A673 (cell line): ENCODE data around the gene SGCA. TPM values are rescaled to one million over a fixed set of nuclear protein-coding genes. Genes with fewer than 3 reads are reported as not detected.

Source experiments
- BruUV-seq: library from RNA; stranded (reverse); fragments of 400-500 nt; replicated peaks from 2 replicates; lab custom pipeline; 2021; lab: Mats Ljungman, UMichigan
- CTCF ChIA-PET: fragments of 300-600 bp; sonication (Branson Sonifier 250); formaldehyde crosslinking; loops from one replicate; lab custom pipeline; 2022; ENCODE audit warnings: antibody characterized with exemption; lab: Charles Lee
- POLR2A ChIA-PET: fragments of 300-600 bp; sonication (Branson Sonifier 250); formaldehyde crosslinking; loops from one replicate; lab custom pipeline; 2022; ENCODE audit warnings: antibody characterized with exemption; ENCODE audit not compliant: low non-redundant PET; lab: Charles Lee
- DNase-seq: peaks from one replicate; pipeline ENCODE4 v3.0.0-alpha.2; 2015; ENCODE audit warnings: low spot score
- H3K27ac ChIP-seq: fragments of 200-600 bp; sonication (generic); 2 replicates; pipeline ENCODE4 v1.5.1; 2016; ENCODE audit warnings: mixed run types, low read depth, mild to moderate bottlenecking, mixed read lengths, antibody characterized with exemption, low read length; ENCODE audit not compliant: poor library complexity, severe bottlenecking
- H3K27me3 ChIP-seq: fragments of 200-600 bp; sonication (generic); replicated peaks from 2 replicates; pipeline ENCODE4 v1.6.1; 2017; ENCODE audit warnings: mixed run types, low read depth, mild to moderate bottlenecking, mixed read lengths, antibody characterized with exemption, low read length; ENCODE audit not compliant: insufficient read depth, poor library complexity
- H3K36me3 ChIP-seq: fragments of 200-600 bp; sonication (generic); 2 replicates; pipeline ENCODE4 v1.6.1; 2016; ENCODE audit warnings: mixed run types, mild to moderate bottlenecking, mixed read lengths, antibody characterized with exemption, low read length; ENCODE audit not compliant: insufficient read depth, poor library complexity, severe bottlenecking
- H3K4me1 ChIP-seq: fragments of 200-600 bp; sonication (generic); 2 replicates; pipeline ENCODE4 v1.6.1; 2017; ENCODE audit warnings: mixed run types, mild to moderate bottlenecking, mixed read lengths, antibody characterized with exemption, low read length; ENCODE audit not compliant: insufficient read depth, poor library complexity, severe bottlenecking
- H3K4me3 ChIP-seq: fragments of 200-600 bp; sonication (generic); 2 replicates; pipeline ENCODE4 v1.5.1; 2016; ENCODE audit warnings: low read depth, mixed run types, mild to moderate bottlenecking, mixed read lengths, low read length; ENCODE audit not compliant: poor library complexity, severe bottlenecking
- H3K9me3 ChIP-seq: fragments of 200-600 bp; sonication (generic); 2 replicates; pipeline ENCODE4 v1.6.1; 2016; ENCODE audit warnings: mixed run types, low read depth, mild to moderate bottlenecking, mixed read lengths, antibody characterized with exemption, low read length; ENCODE audit not compliant: poor library complexity, severe bottlenecking
- CTCF ChIP-seq: fragments of 300-800, 200-600 bp; sonication (generic); conservative IDR thresholded peaks from 2 replicates; pipeline ENCODE4 v1.5.1; 2017; ENCODE audit warnings: low read depth, mild to moderate bottlenecking, antibody characterized with exemption, low read length, moderate library complexity, mixed read lengths
- EZH2 ChIP-seq: fragments of 200-600 bp; sonication (generic); IDR thresholded peaks from 2 replicates; pipeline ENCODE4 v1.6.1; 2017; ENCODE audit warnings: borderline replicate concordance, low read depth, mild to moderate bottlenecking, mixed read lengths, antibody characterized with exemption, low read length; ENCODE audit not compliant: poor library complexity, severe bottlenecking
- intact Hi-C: fragments of 100-400 bp; cut with micrococcal nuclease; formaldehyde crosslinking; loops from one replicate; pipeline ENCODE4 v1.10.0; 2022; ENCODE audit not compliant: unreplicated experiment
- total RNA-seq: library from RNA; stranded (reverse); gene quantifications from 2 replicates; pipeline ENCODE4 v1.2.3, GENCODE V29; 2021

The SGCA gene
- total RNA-seq, 1 experiment from 2014 or later = not detected

GRCh38 chr17:50154604-50155003 lies 11.2 kb upstream of the SGCA start:
- H3K27me3 ChIP-seq = no peaks in the 10 kb centered on the region
- TF ChIP-seq CTCF (no peak), EZH2 (no peak)
- no peak overlapping the region for H3K4me3 ChIP-seq
- ChIA-PET CTCF (no interaction called here), POLR2A (interaction anchor here (0.6 kb wide), 1 partner anchor 1172 kb away, joined by 10 read pairs; no protein-coding TSS in a partner anchor)
- no TSS peak for BruUV-seq
- no peak for DNase-seq
- H3K27ac ChIP-seq = no peak overlapping the region
- no peaks in the 10 kb centered on the region for H3K36me3 ChIP-seq
- H3K9me3 ChIP-seq = no peaks in the 10 kb centered on the region
- intact Hi-C loops = no loop called here
- H3K4me1 ChIP-seq = peaks cover 18% of the 10 kb centered on the region

GRCh38 chr17:50155115-50155819 lies 10.5 kb upstream of the SGCA start:
- intact Hi-C loops = no loop called here
- BruUV-seq = no TSS peak
- ChIA-PET CTCF (no interaction called here), POLR2A (no interaction called here)
- Histone ChIP-seq H3K4me1 (peaks cover 18% of the 10 kb centered on the region), H3K4me3 (no peak overlapping the region), H3K9me3 (no peaks in the 10 kb centered on the region), H3K36me3 (no peaks in the 10 kb centered on the region), H3K27ac (no peak overlapping the region), H3K27me3 (no peaks in the 10 kb centered on the region)
- no peak for TF ChIP-seq EZH2
- no peak for TF ChIP-seq CTCF
- DNase-seq = no peak

GRCh38 chr17:50157891-50158290 lies 7.9 kb upstream of the SGCA start:
- no peak for TF ChIP-seq EZH2
- TF ChIP-seq CTCF = no peak
- POLR2A ChIA-PET = no interaction called here
- no TSS peak for BruUV-seq
- H3K4me1 ChIP-seq = peaks cover 15% of the 10 kb centered on the region
- CTCF ChIA-PET = no interaction called here
- no peaks in the 10 kb centered on the region for H3K36me3 ChIP-seq
- no peaks in the 10 kb centered on the region for H3K9me3 ChIP-seq
- no peak overlapping the region for H3K4me3 ChIP-seq
- DNase-seq = no peak
- intact Hi-C loops = no loop called here
- H3K27ac ChIP-seq = no peak overlapping the region
- no peaks in the 10 kb centered on the region for H3K27me3 ChIP-seq
